K562 (cell line): ENCODE data around the gene ZNF17. TPM values are rescaled to one million over a fixed set of nuclear protein-coding genes. Genes with fewer than 3 reads are reported as not detected.
A peak's percentile ranks its signal among the peaks of the same experiment; 100 is the strongest.

ENCODE experiments used
- ASH1L ChIP-seq: fragments of 450-650 bp; IDR thresholded peaks from 2 replicates; pipeline ENCODE4 v1.6.1; 2018; ENCODE audit warnings: borderline replicate concordance, mild to moderate bottlenecking, low read depth; ENCODE audit not compliant: partially characterized antibody
- FOXK1 ChIP-seq: sonication (generic); formaldehyde crosslinking; IDR thresholded peaks from 2 replicates; pipeline ENCODE4 v1.8.0; 2022; ENCODE audit warnings: missing genetic modification reagents, mild to moderate bottlenecking, borderline replicate concordance
- HDAC3 ChIP-seq: fragments of 450-650 bp; IDR thresholded peaks from 2 replicates; pipeline ENCODE4 v1.6.1; 2018; ENCODE audit warnings: borderline replicate concordance, mild to moderate bottlenecking, moderate library complexity; ENCODE audit not compliant: partially characterized antibody
- KDM5B ChIP-seq: fragments of 200-600 bp; sonication (generic); IDR thresholded peaks from 2 replicates; pipeline ENCODE4 v1.6.1; 2012; ENCODE audit warnings: low read depth, mild to moderate bottlenecking, moderate library complexity, low read length, control low read depth, inconsistent platforms; ENCODE audit not compliant: insufficient replicate concordance
- NCOA1 ChIP-seq: fragments of 450-650 bp; IDR thresholded peaks from 2 replicates; pipeline ENCODE4 v1.6.1; 2016; ENCODE audit warnings: low read depth
- NCOA4 ChIP-seq: fragments of 450-650 bp; IDR thresholded peaks from 2 replicates; pipeline ENCODE4 v1.6.1; 2018; ENCODE audit warnings: mild to moderate bottlenecking; ENCODE audit not compliant: partially characterized antibody
- RFX1 ChIP-seq: fragments of 450-650 bp; IDR thresholded peaks from 2 replicates; pipeline ENCODE4 v1.6.1; 2016; ENCODE audit warnings: mild to moderate bottlenecking, moderate library complexity
- RHOXF2B ChIP-seq: fragments of 250-450 bp; sonication (Bioruptor Pico); conservative IDR thresholded peaks from 2 replicates; pipeline ENCODE4 v1.5.1; 2021
- SFPQ ChIP-seq: fragments of 200-400 bp; formaldehyde crosslinking; IDR thresholded peaks from 2 replicates; pipeline ENCODE4 v1.6.1; 2017; ENCODE audit warnings: mild to moderate bottlenecking, low read depth, low read length, moderate library complexity
- XRCC5 ChIP-seq: fragments of 200-400 bp; formaldehyde crosslinking; IDR thresholded peaks from 2 replicates; pipeline ENCODE4 v1.6.1; 2017; ENCODE audit warnings: low read depth, mild to moderate bottlenecking, low read length
- ZNF354B ChIP-seq: fragments of 250-450 bp; sonication (Bioruptor Pico); IDR thresholded peaks from 2 replicates; pipeline ENCODE4 v1.4.0; 2020
- polyA plus RNA-seq, 8 experiments: library from polyadenylated mRNA; depleted of rRNA in 4 of 8; stranded (reverse) in 5 of 8; unstranded in 3 of 8; fragments of >200 nt; fragmentation: Nextera tagmentation in 2 of 8; fragmentation: Illumina TruSeq in 1 of 8; extraction: Ambion mirVana in 2 of 8; extraction: Trizol in 1 of 8; gene quantifications; 2 replicates each; pipeline versions ENCODE4 v1.2.1 to v1.2.3, GENCODE V29; 2011 to 2014; ENCODE audit warnings: inconsistent platforms in 1 of 8, missing spikeins in 1 of 8
- total RNA-seq, 7 experiments: library from RNA; depleted of rRNA in 6 of 7; stranded (reverse); fragments of >200 nt in 6 of 7; fragmentation: Illumina TruSeq in 2 of 7; extraction: Trizol in 2 of 7; gene quantifications; 2 replicates each; pipeline versions ENCODE4 v1.2.1 to v1.2.3, GENCODE V29; 2011 to 2021; ENCODE audit warnings: low replicate concordance in 1 of 7
- TF ChIP-seq, protein P1 (sequence below): sonication (generic); formaldehyde crosslinking; IDR thresholded peaks from 2 replicates; pipeline ENCODE4 v1.8.1; 2023; ENCODE audit warnings: missing genetic modification reagents, mild to moderate bottlenecking, borderline replicate concordance
- TF ChIP-seq, protein P2 (sequence below): fragments of 450-650 bp; IDR thresholded peaks from 2 replicates; pipeline ENCODE4 v1.6.1; 2016; ENCODE audit warnings: missing biosample characterization, missing genetic modification characterization
- TF ChIP-seq, protein P3 (sequence below): sonication (generic); formaldehyde crosslinking; IDR thresholded peaks from 2 replicates; pipeline ENCODE4 v1.8.1; 2023; ENCODE audit warnings: mild to moderate bottlenecking, missing genetic modification reagents

ZNF17 gene
- total and polyA plus RNA-seq, 9 of the 15 experiments (the other 6 are each of a cell fraction or from before 2014, with no cell fraction given), result 5.3 to 8.6 (median 6.5) TPM

DNA sequence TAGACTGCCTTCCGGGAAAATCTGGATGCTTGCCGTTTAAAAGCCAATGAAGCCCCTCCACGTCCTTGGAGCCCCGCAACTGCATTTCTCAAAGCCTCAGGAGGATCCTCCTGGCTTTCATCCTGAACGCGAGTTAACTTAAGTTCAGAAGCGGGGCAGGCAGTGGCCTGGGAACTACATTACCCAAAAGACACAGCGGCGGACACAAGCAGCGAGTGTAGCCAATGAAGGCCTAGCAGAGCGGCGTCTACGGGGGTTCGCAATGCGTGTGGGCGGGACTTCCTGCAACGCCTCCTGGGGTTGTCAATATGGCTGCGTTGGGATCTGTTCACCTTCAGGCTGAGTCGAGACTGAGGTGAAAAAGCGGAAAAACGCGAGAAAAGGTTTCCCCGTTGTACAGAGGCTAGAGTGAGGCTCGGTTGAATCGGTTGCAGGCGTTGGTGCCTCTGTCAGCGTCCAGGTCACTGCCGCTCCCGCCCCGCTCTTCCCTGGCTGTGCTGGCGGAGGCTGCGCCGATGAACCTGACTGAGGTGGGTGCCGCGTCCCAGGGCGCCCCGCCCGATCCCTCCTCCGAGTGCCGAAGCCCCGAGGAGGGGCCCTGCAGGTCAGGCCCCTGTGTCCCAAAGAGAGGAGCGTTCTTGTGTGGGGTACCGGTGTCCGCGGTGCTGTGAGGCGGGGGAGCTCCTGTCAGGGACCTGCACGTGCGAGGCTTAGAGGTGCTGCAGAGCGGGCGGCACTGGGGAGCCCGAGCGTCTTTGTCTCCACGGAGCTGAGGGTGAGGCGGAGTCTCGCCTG lies at the start of gene ZNF17 (continued):
- TF ChIP-seq ASH1L (peak; percentile 50), FOXK1 (CRISPR knock-in tag) (0 out of 2 replicates have a peak, but pooled peaks have one; percentile 24), NCOA4 (no peak), NCOA1 (no peak), KDM5B (peak; percentile 65), RFX1 (no peak), XRCC5 (no peak), ZNF354B (CRISPR knock-in tag) (no peak), HDAC3 (no peak), RHOXF2B (CRISPR knock-in tag) (no peak), SFPQ (no peak)
- TF ChIP-seq, protein P1, sequence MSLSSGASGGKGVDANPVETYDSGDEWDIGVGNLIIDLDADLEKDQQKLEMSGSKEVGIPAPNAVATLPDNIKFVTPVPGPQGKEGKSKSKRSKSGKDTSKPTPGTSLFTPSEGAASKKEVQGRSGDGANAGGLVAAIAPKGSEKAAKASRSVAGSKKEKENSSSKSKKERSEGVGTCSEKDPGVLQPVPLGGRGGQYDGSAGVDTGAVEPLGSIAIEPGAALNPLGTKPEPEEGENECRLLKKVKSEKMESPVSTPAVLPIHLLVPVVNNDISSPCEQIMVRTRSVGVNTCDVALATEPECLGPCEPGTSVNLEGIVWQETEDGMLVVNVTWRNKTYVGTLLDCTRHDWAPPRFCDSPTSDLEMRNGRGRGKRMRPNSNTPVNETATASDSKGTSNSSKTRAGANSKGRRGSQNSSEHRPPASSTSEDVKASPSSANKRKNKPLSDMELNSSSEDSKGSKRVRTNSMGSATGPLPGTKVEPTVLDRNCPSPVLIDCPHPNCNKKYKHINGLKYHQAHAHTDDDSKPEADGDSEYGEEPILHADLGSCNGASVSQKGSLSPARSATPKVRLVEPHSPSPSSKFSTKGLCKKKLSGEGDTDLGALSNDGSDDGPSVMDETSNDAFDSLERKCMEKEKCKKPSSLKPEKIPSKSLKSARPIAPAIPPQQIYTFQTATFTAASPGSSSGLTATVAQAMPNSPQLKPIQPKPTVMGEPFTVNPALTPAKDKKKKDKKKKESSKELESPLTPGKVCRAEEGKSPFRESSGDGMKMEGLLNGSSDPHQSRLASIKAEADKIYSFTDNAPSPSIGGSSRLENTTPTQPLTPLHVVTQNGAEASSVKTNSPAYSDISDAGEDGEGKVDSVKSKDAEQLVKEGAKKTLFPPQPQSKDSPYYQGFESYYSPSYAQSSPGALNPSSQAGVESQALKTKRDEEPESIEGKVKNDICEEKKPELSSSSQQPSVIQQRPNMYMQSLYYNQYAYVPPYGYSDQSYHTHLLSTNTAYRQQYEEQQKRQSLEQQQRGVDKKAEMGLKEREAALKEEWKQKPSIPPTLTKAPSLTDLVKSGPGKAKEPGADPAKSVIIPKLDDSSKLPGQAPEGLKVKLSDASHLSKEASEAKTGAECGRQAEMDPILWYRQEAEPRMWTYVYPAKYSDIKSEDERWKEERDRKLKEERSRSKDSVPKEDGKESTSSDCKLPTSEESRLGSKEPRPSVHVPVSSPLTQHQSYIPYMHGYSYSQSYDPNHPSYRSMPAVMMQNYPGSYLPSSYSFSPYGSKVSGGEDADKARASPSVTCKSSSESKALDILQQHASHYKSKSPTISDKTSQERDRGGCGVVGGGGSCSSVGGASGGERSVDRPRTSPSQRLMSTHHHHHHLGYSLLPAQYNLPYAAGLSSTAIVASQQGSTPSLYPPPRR (CRISPR knock-in tag), result no peak
- TF ChIP-seq, protein P2, sequence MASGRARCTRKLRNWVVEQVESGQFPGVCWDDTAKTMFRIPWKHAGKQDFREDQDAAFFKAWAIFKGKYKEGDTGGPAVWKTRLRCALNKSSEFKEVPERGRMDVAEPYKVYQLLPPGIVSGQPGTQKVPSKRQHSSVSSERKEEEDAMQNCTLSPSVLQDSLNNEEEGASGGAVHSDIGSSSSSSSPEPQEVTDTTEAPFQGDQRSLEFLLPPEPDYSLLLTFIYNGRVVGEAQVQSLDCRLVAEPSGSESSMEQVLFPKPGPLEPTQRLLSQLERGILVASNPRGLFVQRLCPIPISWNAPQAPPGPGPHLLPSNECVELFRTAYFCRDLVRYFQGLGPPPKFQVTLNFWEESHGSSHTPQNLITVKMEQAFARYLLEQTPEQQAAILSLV (tag), result no peak
- TF ChIP-seq, protein P3, sequence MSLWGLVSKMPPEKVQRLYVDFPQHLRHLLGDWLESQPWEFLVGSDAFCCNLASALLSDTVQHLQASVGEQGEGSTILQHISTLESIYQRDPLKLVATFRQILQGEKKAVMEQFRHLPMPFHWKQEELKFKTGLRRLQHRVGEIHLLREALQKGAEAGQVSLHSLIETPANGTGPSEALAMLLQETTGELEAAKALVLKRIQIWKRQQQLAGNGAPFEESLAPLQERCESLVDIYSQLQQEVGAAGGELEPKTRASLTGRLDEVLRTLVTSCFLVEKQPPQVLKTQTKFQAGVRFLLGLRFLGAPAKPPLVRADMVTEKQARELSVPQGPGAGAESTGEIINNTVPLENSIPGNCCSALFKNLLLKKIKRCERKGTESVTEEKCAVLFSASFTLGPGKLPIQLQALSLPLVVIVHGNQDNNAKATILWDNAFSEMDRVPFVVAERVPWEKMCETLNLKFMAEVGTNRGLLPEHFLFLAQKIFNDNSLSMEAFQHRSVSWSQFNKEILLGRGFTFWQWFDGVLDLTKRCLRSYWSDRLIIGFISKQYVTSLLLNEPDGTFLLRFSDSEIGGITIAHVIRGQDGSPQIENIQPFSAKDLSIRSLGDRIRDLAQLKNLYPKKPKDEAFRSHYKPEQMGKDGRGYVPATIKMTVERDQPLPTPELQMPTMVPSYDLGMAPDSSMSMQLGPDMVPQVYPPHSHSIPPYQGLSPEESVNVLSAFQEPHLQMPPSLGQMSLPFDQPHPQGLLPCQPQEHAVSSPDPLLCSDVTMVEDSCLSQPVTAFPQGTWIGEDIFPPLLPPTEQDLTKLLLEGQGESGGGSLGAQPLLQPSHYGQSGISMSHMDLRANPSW (CRISPR knock-in tag), result no peak
